Brain microvascular endothelial cell (primary cell): ENCODE measurements around the gene ETFBKMT.

ENCODE experiments used
- DNase-seq: peaks from one replicate; pipeline ENCODE4 v3.0.0-alpha.2; 2020
- H3K27ac ChIP-seq: fragments of 250-450 bp; sonication (Bioruptor Pico); 2 replicates; pipeline ENCODE4 v1.5.1; 2020; ENCODE audit warnings: mild to moderate bottlenecking, moderate library complexity
- H3K27me3 ChIP-seq: fragments of 250-450 bp; sonication (Bioruptor Pico); replicated peaks from 2 replicates; pipeline ENCODE4 v1.5.1; 2020; ENCODE audit warnings: mild to moderate bottlenecking
- H3K36me3 ChIP-seq: fragments of 250-450 bp; sonication (Bioruptor Pico); replicated peaks from 2 replicates; pipeline ENCODE4 v1.5.1; 2020; ENCODE audit warnings: mild to moderate bottlenecking
- H3K4me3 ChIP-seq: 2 replicates; pipeline ENCODE4 v1.5.1; 2011; ENCODE audit warnings: low read depth, mild to moderate bottlenecking, control low read depth, low read length, moderate library complexity
- in situ Hi-C: cut with HindIII; loops from 2 replicates; pipeline ENCODE4 v1.10.0; 2017; ENCODE audit warnings: low sequenced_read_pairs, low pct_ligation_motif_present
- TF ChIP-seq, protein P1 (sequence below): IDR thresholded peaks from 2 replicates; pipeline ENCODE4 v1.5.1; 2011; ENCODE audit warnings: low read depth, mild to moderate bottlenecking, moderate library complexity, low read length, control low read depth, inconsistent platforms; ENCODE audit errors: missing control alignments

The ETFBKMT gene

DNA sequence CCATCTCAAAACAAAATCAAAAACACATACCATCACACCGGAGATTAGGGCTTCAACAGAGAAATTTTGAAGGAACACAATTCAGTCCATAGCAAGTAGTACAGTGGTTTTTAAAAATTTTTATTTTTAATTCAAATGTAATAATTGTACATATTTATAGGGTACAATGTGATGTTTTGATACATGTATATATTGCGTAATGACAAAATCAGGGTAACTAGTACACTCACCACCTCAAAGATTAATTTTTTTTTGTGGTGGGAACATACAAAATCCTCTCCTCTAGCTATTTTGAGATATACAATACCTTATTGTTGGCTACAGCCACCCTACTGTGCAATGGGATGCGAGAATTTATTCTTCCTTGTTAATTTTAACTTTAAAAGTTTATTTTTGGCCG is 26.0 kb upstream of the ETFBKMT start:
- Histone ChIP-seq H3K27me3 (no peaks in the 10 kb centered on the region), H3K36me3 (no peaks in the 10 kb centered on the region), H3K27ac (no peak overlapping the region), H3K4me3 (no peak overlapping the region)
- in situ Hi-C loops = loop anchor here (25.0 kb wide), 1 partner anchor 246 kb away; no protein-coding TSS in a partner anchor
- DNase-seq = no peak
- TF ChIP-seq, protein P1, sequence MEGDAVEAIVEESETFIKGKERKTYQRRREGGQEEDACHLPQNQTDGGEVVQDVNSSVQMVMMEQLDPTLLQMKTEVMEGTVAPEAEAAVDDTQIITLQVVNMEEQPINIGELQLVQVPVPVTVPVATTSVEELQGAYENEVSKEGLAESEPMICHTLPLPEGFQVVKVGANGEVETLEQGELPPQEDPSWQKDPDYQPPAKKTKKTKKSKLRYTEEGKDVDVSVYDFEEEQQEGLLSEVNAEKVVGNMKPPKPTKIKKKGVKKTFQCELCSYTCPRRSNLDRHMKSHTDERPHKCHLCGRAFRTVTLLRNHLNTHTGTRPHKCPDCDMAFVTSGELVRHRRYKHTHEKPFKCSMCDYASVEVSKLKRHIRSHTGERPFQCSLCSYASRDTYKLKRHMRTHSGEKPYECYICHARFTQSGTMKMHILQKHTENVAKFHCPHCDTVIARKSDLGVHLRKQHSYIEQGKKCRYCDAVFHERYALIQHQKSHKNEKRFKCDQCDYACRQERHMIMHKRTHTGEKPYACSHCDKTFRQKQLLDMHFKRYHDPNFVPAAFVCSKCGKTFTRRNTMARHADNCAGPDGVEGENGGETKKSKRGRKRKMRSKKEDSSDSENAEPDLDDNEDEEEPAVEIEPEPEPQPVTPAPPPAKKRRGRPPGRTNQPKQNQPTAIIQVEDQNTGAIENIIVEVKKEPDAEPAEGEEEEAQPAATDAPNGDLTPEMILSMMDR = no peak

DNA sequence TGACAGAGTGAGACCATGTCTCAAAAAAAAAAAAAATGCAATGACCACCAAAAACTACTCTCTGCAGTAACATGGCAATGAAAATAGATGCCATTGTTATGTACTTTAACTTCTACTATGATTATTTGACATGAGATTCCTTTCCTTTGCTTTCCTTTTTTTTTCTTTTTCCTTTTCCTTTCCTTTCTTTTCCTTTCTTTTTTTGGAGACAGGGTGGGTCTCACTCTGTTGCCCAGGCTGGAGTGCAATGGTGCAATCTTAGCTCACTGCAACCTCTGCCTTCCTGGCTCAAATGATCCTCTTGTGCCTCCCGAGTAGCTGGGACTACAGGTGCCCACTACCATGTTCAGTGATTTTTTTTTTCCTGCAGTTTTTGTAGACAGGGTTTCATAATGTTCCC is 24.9 kb upstream of the ETFBKMT start:
- Histone ChIP-seq H3K27ac (no peak overlapping the region), H3K36me3 (no peaks in the 10 kb centered on the region), H3K27me3 (no peaks in the 10 kb centered on the region), H3K4me3 (no peak overlapping the region)
- in situ Hi-C loops = loop anchor here (25.0 kb wide), 1 partner anchor 247 kb away; no protein-coding TSS in a partner anchor
- DNase-seq = no peak
- TF ChIP-seq, protein P1 = no peak

DNA sequence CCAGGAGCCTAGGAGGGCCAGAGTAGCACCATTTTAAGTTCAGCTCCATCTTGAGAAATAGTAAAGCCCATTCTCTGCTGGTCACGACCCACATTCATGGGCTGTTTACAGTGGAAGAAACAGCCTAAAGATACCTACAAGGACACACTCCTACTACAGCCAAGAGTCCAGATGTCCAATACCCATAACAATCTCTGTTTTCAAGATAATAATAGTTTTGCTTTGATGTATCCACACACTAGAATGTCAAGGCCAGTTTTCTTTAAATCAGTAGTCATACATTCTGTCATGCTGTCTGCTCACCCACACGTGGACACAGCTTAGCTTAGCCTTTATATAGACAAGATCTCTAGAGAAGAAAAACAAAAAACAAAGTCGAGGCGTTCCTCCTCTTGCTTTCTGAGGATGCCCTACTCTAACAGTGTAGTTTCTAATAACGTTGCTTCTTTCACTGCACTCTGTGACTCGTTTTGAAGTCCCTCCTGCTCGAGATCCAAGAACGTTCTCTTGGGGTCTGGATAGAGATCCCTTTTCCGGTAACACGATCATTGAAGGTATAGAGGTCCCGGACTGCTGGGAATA is 17.9 kb upstream of the ETFBKMT start:
- TF ChIP-seq, protein P1 = no peak
- in situ Hi-C loops = loop anchor here (25.0 kb wide), 1 partner anchor 254 kb away; no protein-coding TSS in a partner anchor
- no peaks in the 10 kb centered on the region for H3K27me3 ChIP-seq
- DNase-seq = no peak
- no peak overlapping the region for H3K4me3 ChIP-seq
- no peaks in the 10 kb centered on the region for H3K36me3 ChIP-seq
- H3K27ac ChIP-seq = no peak overlapping the region

DNA sequence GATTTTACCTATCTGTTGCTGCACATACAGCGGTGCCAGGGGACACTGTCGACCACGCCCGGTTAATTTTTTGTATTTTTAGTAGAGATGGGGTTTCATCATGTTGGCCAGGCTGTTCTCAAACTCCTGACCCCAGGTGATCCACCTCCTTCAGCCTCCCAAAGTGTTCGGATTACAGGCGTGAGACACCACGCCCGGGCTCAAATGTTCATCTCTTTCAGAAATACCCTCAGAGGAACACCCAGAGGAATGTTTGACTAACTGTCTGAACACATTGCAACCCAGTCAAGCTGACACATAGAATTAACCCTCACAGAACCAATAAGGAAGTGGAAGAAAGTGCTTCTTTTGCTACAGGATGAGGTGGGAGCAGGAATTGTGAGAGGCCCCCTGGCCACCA is 15.0 kb upstream of the ETFBKMT start:
- Histone ChIP-seq H3K36me3 (no peaks in the 10 kb centered on the region), H3K4me3 (no peak overlapping the region), H3K27ac (no peak overlapping the region), H3K27me3 (no peaks in the 10 kb centered on the region)
- TF ChIP-seq, protein P1 = no peak
- in situ Hi-C loops = loop anchor here (25.0 kb wide), 1 partner anchor 257 kb away; no protein-coding TSS in a partner anchor
- no peak for DNase-seq

DNA sequence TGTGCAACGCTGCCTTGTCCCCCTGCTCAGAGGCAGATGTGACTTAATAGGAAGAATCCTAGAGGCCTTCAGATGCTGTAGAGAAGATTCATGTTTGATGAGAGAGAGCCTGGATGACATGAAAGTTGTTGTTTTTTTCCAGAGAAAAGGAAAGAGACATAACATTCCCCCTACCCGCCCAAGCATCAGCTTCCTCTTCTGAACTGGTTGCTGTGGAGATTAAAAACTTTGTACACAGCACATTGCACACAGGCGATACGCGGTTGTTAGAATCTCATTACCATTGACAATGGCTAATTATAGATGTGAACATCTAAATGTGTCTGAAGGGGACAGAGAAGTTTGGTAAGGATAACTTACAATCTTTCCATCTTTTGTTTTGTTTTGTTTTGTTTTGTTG is 13.6 kb upstream of the ETFBKMT start:
- no peaks in the 10 kb centered on the region for H3K36me3 ChIP-seq
- DNase-seq = no peak
- TF ChIP-seq, protein P1 = no peak
- H3K27me3 ChIP-seq = no peaks in the 10 kb centered on the region
- in situ Hi-C loops = loop anchor here (25.0 kb wide), 1 partner anchor 259 kb away; no protein-coding TSS in a partner anchor
- H3K4me3 ChIP-seq = no peak overlapping the region
- no peak overlapping the region for H3K27ac ChIP-seq

DNA sequence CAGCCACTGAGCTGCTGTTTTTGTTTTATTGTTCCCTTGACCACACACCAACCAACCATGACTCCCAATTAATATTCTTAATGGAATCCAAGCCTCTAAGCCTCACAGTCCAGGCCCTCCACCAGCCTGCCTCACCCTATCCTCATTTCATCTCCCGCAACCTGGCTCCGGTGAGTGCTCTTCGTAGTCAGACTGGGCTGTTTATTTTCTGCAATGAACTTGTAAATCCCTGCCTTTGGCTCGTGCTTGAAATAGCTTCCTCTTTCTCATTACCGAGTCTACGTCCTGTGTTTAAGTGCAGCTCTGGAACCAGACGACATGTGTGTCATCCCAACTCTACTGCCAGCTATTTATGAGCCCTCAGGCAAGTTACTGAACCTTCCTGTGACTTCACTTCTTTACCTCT is 12.4 kb upstream of the ETFBKMT start:
- H3K36me3 ChIP-seq = no peaks in the 10 kb centered on the region
- H3K4me3 ChIP-seq = no peak overlapping the region
- in situ Hi-C loops = loop anchor here (25.0 kb wide), 1 partner anchor 260 kb away; no protein-coding TSS in a partner anchor
- H3K27ac ChIP-seq = no peak overlapping the region
- TF ChIP-seq, protein P1 = no peak
- no peaks in the 10 kb centered on the region for H3K27me3 ChIP-seq
- no peak for DNase-seq
